Left lung (tissue), 10 donors: ENCODE data around the gene SSX2IP. TPM values are rescaled to one million over a fixed set of nuclear protein-coding genes. Genes with fewer than 3 reads are reported as not detected.

Experiments used
- ATAC-seq: fragments of 200-7000 bp; cut with Tn5 transposase; one replicate; pipeline ENCODE4 v1.9.1; 2020; ENCODE audit warnings: moderate library complexity
- DNase-seq, 4 donors: peaks; one replicate each; pipeline ENCODE4 v3.0.0-alpha.2; 2013 to 2020
- H3K27ac ChIP-seq, 2 donors: fragments of 200-600 bp; sonication (generic) in 1 of 2; one replicate each; pipeline versions ENCODE4 v1.5.0 to v1.8.0; 2020 to 2021
- H3K27me3 ChIP-seq, 2 donors: fragments of 200-600 bp; sonication (generic) in 1 of 2; one replicate each; pipeline versions ENCODE4 v1.5.0 to v1.8.0; 2020 to 2021
- H3K36me3 ChIP-seq, 2 donors: fragments of 200-600 bp; sonication (generic) in 1 of 2; one replicate each; pipeline versions ENCODE4 v1.5.0 to v1.8.0; 2020 to 2021
- H3K4me1 ChIP-seq, 2 donors: fragments of 200-600 bp; one replicate each; pipeline ENCODE4 v1.8.0; 2021
- H3K4me3 ChIP-seq, 2 donors: fragments of 200-600 bp; sonication (generic) in 1 of 2; one replicate each; pipeline versions ENCODE4 v1.5.0 to v1.8.0; 2020 to 2021; ENCODE audit warnings: mild to moderate bottlenecking in 1 of 2
- H3K9me3 ChIP-seq, 2 donors: fragments of 200-600 bp; sonication (generic) in 1 of 2; one replicate each; pipeline versions ENCODE4 v1.5.0 to v1.8.0; 2020 to 2021
- intact Hi-C, 2 donors: fragments of 100-400 bp; cut with DNase I; formaldehyde crosslinking; loops; one replicate each; pipeline versions ENCODE4 v1.11.2 to v1.14.2; 2022
- polyA plus RNA-seq, 6 donors: library from polyadenylated mRNA; unstranded; fragments of 120-200 nt; gene quantifications; one replicate each; pipeline ENCODE4 v1.2.1, GENCODE V29; 2013; ENCODE audit not compliant: insufficient read length in 6 of 6
- total RNA-seq, 2 donors: library from RNA; stranded (reverse); fragmentation: NEBNext Ultra II Directional; extraction: Animal tissue kit (Norgen Biotek cat#: 25700); gene quantifications; one replicate each; pipeline ENCODE4 v1.2.1, GENCODE V29; 2021
- TF ChIP-seq, protein P1 (sequence below), 2 donors: fragments of 200-600 bp; sonication (generic) in 1 of 2; IDR thresholded peaks; one replicate each; pipeline versions ENCODE4 v1.5.0 to v1.8.0; 2021; ENCODE audit warnings: antibody characterized with exemption in 2 of 2
- donor health status: DM: no; HTN: yes; CAD: no.
- donor health status: DM: no; HTN: no; CAD: no.

The SSX2IP gene
- total and polyA plus RNA-seq, 8 donors: 10.1 to 20.2 (median 17.8) TPM

GRCh38 chr1:84703431-84703830, 13.2 kb upstream of the SSX2IP start:
- DNase-seq (no peak), ATAC-seq (no peak)
- H3K9me3 ChIP-seq: no peaks in the 10 kb centered on the region
- intact Hi-C loops: no loop called here
- TF ChIP-seq, protein P1, sequence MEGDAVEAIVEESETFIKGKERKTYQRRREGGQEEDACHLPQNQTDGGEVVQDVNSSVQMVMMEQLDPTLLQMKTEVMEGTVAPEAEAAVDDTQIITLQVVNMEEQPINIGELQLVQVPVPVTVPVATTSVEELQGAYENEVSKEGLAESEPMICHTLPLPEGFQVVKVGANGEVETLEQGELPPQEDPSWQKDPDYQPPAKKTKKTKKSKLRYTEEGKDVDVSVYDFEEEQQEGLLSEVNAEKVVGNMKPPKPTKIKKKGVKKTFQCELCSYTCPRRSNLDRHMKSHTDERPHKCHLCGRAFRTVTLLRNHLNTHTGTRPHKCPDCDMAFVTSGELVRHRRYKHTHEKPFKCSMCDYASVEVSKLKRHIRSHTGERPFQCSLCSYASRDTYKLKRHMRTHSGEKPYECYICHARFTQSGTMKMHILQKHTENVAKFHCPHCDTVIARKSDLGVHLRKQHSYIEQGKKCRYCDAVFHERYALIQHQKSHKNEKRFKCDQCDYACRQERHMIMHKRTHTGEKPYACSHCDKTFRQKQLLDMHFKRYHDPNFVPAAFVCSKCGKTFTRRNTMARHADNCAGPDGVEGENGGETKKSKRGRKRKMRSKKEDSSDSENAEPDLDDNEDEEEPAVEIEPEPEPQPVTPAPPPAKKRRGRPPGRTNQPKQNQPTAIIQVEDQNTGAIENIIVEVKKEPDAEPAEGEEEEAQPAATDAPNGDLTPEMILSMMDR (IDR thresholded peaks at IDR 0.05): no peak
- no peaks in the 10 kb centered on the region for H3K36me3 ChIP-seq
- no peak overlapping the region for H3K4me3 ChIP-seq
- peaks cover 0 to 6% of the 10 kb centered on the region in 2 donors for H3K4me1 ChIP-seq
- H3K27me3 ChIP-seq: no peaks in the 10 kb centered on the region
- H3K27ac ChIP-seq: no peak overlapping the region

- DNase-seq (no peak), ATAC-seq (no peak)
- Histone ChIP-seq H3K4me3 (no peak overlapping the region), H3K36me3 (no peaks in the 10 kb centered on the region), H3K9me3 (no peaks in the 10 kb centered on the region), H3K27ac (no peak overlapping the region), H3K4me1 (peaks cover 0 to 6% of the 10 kb centered on the region in 2 donors), H3K27me3 (no peaks in the 10 kb centered on the region)
- TF ChIP-seq, protein P1 (IDR thresholded peaks at IDR 0.05): no peak
- intact Hi-C loops: no loop called here
Observed at GRCh38 chr1:84702143-84702542, 11.9 kb upstream of the SSX2IP start.

DNA sequence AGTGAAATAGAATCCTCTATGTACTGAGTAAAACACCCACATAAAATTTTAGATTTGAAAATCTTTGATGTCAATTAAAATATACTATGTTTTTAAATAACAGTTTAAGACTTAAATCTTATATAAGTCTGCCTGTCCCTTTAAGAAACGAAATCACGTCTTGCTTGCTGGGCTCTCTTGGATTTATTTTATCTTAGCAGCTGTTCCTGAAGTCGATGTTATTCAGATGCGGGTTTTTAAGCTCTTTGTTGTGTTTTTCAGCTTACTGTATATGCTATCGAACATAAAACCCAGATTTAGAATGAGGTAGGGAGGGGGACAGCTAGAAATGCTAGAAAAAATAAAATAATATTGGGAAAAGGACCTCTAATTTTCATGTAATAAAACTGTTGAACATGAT, 11.1 kb upstream of the SSX2IP start:
- DNase-seq: no peak
- TF ChIP-seq, protein P1 (IDR thresholded peaks at IDR 0.05): no peak

GRCh38 chr1:84700070-84700469, 9.8 kb upstream of the SSX2IP start:
- intact Hi-C loops: no loop called here
- Histone ChIP-seq H3K36me3 (no peaks in the 10 kb centered on the region), H3K4me1 (peaks cover 0 to 6% of the 10 kb centered on the region in 2 donors), H3K4me3 (no peak overlapping the region), H3K27me3 (no peaks in the 10 kb centered on the region), H3K9me3 (no peaks in the 10 kb centered on the region), H3K27ac (no peak overlapping the region)
- TF ChIP-seq, protein P1 (IDR thresholded peaks at IDR 0.05): no peak
- peak; percentile 47 for ATAC-seq
- no peak for DNase-seq

More for the DNA sequence above, 11.1 kb upstream of the SSX2IP start:
- peaks cover 0 to 6% of the 10 kb centered on the region in 2 donors for H3K4me1 ChIP-seq
- intact Hi-C loops: no loop called here
- ATAC-seq: no peak
- H3K36me3 ChIP-seq: no peaks in the 10 kb centered on the region
- no peaks in the 10 kb centered on the region for H3K27me3 ChIP-seq
- H3K4me3 ChIP-seq: no peak overlapping the region
- H3K27ac ChIP-seq: no peak overlapping the region
- H3K9me3 ChIP-seq: no peaks in the 10 kb centered on the region

GRCh38 chr1:84698151-84699110, 8.2 kb upstream of the SSX2IP start:
- Histone ChIP-seq H3K27ac (peak overlapping the region; percentile 35 to 71), H3K9me3 (no peaks in the 10 kb centered on the region), H3K36me3 (no peaks in the 10 kb centered on the region), H3K4me1 (peaks cover 0 to 7% of the 10 kb centered on the region in 2 donors), H3K4me3 (no peak overlapping the region), H3K27me3 (no peaks in the 10 kb centered on the region)
- peak; percentile 75 for ATAC-seq
- intact Hi-C loops: no loop called here
- TF ChIP-seq, protein P1 (IDR thresholded peaks at IDR 0.05): no peak
- DNase-seq: no peak
